GM20000 (cell line): Measurements from ENCODE around the gene PEX26.

Source experiments
- DNase-seq: peaks from one replicate; pipeline ENCODE4 v3.0.0; 2012; ENCODE audit warnings: low spot score
- TF ChIP-seq, protein P1 (sequence below): IDR thresholded peaks from 2 replicates; pipeline ENCODE4 v1.5.1; 2012; ENCODE audit warnings: mild to moderate bottlenecking, control low read depth; ENCODE audit errors: extremely low read depth, missing control alignments

The PEX26 gene

DNA sequence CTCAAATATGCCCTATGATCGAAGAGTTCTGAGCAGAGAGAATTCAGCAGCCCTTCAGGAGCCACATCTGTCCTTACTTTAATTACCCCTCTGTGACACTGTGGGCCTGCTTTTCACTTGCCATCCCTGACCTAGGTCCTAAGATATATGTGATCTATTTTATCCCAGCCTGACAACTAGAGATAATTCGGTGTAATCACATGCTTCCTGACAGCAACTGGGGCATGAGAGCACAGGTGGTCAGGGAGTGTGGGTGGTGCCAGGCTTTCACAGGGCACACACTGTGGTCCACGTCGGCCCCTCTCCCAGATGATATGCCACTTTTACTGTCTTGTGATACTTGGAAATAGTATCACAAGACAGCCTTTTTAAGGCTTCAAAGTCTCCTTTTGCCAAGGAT lies 36.7 kb downstream of the PEX26 start:
- DNase-seq = no peak
- TF ChIP-seq, protein P1, sequence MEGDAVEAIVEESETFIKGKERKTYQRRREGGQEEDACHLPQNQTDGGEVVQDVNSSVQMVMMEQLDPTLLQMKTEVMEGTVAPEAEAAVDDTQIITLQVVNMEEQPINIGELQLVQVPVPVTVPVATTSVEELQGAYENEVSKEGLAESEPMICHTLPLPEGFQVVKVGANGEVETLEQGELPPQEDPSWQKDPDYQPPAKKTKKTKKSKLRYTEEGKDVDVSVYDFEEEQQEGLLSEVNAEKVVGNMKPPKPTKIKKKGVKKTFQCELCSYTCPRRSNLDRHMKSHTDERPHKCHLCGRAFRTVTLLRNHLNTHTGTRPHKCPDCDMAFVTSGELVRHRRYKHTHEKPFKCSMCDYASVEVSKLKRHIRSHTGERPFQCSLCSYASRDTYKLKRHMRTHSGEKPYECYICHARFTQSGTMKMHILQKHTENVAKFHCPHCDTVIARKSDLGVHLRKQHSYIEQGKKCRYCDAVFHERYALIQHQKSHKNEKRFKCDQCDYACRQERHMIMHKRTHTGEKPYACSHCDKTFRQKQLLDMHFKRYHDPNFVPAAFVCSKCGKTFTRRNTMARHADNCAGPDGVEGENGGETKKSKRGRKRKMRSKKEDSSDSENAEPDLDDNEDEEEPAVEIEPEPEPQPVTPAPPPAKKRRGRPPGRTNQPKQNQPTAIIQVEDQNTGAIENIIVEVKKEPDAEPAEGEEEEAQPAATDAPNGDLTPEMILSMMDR = no peak

DNA sequence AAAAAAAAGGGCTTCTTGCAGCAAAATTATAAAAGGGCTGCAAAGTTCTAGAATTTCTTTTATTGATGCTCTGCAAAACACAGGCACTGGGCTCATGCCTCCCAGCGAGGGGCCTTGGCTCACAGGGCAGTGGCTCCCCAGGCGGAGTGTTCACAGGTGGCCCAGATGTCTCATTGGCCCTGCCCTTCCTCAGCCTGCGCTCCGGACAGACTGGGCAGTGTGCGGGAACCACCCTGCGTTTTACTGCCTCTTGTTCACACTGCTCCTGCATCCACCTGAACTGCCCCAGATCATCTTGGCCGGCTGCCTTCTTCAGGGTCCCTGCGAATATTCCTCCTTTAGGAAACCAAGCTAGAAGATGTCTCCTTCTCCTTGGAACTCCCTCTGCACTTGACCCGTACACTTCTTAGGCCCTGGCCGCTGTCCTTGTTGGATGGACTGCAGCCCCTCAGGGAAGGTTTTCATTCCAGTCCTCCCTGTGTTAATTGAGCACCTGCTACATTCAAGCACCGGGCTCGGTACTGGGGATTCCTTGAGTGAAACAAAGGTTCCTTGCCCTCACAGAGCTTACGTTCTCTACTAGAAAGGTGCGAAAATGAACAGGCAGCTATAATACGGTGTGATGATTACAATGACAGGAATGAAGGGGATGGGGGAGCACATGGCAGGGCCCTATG lies 37.3 kb downstream of the PEX26 start:
- no peak for DNase-seq

DNA sequence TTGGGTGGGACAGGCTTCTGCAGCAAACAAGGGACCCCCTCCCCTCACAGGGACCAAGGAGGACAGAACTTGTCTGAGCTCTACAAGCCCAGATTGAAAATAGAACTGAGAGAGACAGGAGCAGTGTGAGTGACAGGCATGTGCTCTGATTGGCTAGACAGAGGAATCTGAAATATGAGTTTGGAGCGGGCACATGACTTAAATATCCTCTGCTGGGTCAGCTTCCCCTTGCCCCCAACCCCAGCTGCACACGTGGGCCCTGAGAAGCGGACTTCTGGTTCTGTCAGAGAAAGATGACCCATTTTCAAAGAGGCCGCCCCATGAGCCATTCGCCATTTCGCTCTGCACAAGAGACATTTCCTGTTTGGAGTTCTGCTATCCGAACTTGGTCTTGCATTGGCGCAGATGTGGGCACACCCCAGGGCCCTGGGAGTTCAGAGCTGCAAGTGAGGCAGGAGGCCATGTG lies 38.1 kb downstream of the PEX26 start:
- TF ChIP-seq, protein P1 = no peak
- DNase-seq = no peak

More for the DNA sequence above, 37.3 kb downstream of the PEX26 start:
- TF ChIP-seq, protein P1 = no peak

DNA sequence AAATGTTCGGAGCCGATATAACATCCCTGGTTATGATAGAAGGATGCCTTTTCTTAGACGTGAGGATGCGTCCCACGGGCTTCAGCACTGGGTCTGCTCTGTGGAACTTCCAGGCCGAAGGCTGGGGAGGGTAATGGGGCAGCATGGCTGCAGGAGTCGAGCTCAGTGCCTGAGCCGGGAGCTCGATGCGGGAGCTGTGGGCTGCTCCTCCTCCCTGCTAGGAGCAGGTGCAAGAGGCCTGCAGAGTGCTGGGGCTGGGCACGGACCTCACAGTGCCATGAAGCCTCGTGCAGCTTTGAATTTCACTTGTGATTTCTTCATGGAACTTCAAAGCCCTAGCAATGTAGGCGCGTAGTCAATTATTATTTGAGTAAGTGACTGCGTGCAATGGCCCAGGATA lies 38.8 kb downstream of the PEX26 start:
- DNase-seq = no peak
- TF ChIP-seq, protein P1 = no peak

DNA sequence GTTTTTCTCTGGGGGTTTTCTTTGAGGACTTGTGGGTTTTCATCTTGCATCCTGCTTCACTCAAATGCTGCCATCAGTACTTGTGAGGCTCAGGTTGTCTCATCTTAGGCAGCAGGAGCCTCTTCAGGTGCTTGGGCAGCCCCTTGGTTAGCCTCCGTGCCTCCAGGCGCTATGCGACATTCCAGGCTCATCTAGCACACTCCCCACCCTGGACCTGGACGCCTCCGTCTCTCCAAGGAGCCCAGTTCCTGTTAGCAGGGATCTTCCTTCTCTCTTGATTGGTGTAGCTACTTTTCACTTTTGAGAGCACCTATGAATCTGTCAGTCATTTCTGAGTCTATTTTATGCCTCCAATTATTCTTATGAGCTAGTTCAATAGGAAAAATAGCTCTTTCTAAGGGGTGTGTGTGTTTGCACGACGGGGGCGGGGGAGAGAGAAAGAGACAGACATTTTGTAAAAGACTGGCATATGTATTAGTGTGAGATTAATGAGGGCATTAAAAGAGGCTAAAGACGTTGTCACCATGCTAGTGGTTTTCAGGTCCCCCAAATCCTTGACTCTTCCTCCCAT lies 40.6 kb downstream of the PEX26 start:
- TF ChIP-seq, protein P1 = no peak
- DNase-seq = no peak

DNA sequence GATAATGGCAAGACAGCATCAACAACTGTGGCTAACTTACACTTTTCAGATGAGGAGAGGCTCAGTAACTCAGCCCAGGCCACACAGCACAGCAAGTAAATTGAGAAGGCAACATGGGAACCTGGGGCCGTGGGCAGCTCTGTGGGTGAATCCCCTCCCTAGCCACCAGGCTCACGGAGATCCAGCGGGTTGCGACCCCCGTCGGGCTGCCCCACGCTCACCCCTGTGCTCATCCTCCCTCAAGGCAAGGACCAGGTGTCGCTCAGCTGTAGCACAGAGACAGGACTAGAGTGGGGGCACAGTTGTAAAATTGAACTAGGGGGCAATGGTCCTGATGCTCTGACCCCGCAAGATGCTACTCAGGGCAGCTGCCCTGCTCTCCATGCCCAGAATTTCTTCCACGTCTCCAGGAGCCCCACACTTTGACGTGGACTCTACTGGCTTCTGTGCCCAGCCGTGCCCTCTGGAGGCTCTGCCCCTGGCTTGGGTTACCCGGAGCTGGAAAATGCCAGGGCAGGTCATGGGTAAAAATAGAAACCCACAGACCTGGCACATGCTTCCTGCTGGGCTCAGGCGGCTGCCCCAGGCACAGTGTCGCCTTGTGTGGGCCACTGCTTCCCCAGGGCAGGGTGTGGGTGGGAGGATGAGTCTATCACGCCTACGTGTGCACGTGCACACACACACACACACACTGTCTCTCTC lies 41.8 kb downstream of the PEX26 start:
- no peak for DNase-seq

More for the DNA sequence above, 41.8 kb downstream of the PEX26 start:
- TF ChIP-seq, protein P1 = no peak
